Activated CD8-positive, alpha-beta memory T cell treated with anti-CD3 and anti-CD28 coated beads, Interleukin-2, amount 50 U/mL, for 1 hour (primary cell): Measurements from ENCODE around the gene PIGW.
"Not testable (repeated sequence)": the region's sequence is repeated elsewhere in the genome, so short reads cannot be mapped to it uniquely, and the experiment has no call there.

Experiments
- DNase-seq: peaks from one replicate; pipeline ENCODE4 v3.0.0-alpha.2; 2020; ENCODE audit errors: extremely low read depth

PIGW gene

DNA sequence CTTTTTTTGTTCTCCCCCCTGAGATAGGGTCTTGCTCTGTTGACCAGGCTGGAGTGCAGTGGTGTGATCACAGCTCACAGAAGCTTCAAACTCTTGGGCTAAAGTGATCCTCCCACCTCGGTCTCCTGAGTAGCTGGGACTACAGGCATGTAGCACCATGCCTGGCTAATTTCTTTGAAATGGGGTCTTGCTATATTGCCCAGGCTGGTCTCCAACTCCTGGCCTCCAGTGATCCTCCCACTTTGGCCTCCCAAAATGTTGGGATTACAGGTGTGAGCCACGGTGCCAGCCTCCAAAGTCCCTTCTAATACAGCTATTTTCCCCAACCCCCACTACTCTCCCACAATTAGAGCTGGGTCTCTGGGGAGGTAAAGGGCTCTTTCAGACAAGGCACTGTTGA, 26.3 kb upstream of the PIGW start:
- not testable (repeated sequence) for DNase-seq

DNA sequence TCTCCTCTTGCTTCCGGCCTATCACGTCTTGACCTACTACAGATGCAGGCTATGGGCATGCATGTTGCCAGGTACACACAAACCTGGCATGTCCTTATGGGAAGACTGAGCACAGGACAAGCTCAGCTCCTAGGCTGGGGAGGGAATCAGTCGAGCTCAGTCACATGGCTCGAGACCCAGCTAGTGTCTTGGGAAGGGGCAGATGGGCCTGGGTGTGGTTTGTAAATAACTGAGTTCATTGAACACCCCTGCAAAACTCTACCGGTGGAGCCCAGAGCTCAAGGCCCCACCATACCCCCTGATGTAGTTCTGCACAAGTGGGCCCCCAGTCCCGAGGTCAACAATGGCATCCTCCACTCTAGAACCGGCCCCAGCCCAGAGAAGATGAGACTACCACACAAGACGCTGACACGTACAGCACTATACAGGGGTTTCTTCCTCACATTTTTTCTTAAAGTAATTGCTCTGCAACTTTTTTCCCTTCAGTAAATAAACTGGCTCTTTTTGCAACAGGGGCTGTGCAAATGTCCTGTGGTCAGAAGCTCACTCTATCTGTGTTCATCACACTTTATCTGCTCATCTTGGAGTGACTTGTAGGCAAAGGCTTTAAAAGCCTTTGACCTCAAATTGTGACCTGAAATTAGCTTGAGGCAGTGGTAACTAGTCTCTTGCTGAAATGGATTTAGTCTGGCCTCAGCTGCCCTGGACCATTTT, 25.4 kb upstream of the PIGW start:
- DNase-seq: no peak

DNA sequence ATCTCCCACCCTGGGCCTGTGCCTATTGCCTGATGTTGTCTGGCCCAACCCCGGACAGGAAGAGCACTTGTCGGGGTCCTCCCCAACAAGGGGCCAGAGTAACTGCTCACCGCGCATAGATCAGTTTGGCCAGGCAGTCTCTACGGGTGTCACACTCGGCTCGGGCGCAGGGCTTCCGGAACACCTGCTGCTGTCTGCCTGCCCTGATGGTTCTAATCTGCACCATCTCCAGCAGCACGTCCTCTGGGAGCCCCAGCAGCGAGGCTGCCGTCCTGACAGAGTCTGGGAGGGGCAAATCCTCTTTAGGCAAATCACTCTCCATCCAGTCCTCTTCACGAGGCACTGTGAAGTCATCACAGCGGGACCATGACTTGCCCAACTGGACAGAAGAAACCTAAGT, 24.2 kb upstream of the PIGW start:
- DNase-seq: no peak

DNA sequence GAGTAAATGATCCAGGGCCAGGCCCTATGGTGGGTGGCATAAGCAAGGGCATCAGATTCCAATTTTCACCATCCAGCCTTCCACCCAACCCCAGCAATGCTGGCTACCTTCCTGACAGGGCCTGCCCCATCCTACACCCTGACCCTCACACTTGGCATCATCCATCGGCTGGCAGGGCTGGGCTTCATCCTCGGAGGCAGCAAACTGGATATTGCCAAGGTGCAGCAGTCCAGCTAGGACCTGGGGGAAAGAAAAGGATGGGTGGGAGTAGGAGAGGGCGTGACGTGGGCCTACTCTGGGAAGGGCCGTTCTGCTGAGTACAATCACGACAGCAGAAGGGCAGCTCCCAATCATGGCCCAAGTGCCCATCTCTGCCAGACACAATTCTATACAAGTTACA, 23.6 kb upstream of the PIGW start:
- no peak for DNase-seq

DNA sequence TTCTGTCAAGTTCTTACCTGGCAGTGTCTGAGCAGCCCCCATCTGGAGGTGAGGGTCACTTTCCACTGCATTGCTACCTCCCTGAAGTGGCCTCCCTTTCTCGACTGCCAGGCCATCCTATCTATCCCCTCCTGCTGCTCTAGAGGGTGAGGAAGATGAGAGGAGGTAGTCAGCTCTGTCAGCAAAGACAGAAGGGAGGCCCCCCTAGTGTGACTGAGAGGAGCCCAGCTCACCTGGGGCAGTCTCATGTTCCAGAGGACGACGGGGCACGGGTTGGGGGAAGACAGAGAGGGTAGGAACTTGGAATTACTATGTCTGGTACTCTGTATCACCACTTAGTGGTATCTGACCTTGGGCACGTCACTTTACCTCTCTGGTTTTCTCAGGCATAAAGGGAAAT, 22.1 kb upstream of the PIGW start:
- no peak for DNase-seq

DNA sequence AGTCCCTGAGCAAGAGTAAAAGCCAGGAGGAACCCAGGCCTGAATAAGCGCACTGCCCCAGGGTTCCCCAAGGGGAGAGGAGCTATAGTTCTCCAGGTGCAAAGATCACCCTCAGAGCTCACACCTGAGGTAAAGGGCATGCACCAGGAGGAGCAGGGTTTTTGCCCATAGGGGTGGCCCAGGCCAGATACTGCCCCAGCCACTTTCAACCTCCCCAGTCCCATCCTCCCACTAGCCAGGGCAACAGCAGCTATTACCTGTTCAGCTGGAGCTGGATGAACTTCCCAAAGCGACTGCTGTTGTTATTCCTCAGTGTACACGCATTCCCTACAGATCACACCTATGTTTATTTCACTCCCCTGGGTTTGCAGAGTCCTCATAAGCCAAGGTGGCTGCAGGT, 19.9 kb upstream of the PIGW start:
- no peak for DNase-seq

DNA sequence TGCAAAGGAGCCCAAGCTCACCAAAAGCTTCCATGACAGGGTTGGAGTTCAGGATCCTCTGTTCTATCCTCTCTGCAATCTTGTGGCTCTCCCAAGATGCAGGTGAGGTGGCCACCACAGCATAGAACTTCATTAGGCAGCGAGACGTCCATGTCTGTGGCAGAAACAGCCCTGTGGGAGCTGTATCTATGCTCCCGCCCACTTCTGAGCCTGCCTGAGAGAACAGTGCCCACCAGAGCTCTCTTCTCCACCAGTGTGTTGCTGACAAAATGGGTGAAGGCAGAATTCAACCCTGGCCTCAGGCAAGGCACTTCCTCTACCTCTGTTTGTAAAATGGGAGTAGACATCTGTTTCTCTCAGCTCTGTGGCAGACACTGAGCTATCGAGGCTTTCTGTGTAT, 18.9 kb upstream of the PIGW start:
- DNase-seq: no peak

DNA sequence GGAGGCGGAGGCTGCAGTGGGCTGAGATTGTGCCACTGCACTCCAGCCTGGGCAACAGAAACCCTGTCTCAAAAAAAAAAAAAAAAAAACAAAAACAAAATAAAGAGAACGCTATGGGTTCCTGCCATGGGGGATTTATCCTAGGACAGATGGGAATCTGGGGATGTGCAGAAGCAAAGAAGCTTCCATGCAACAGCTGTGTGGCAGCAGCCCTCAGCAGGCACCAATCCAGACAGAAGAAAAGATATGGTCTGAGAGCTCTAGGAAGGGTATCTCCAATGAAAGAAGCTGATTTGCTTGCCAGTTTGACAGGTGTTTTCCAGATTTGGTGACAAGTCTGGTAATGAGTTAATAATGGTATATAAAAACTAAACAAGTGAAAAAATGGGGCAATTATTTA, 11.7 kb upstream of the PIGW start:
- DNase-seq: no peak

DNA sequence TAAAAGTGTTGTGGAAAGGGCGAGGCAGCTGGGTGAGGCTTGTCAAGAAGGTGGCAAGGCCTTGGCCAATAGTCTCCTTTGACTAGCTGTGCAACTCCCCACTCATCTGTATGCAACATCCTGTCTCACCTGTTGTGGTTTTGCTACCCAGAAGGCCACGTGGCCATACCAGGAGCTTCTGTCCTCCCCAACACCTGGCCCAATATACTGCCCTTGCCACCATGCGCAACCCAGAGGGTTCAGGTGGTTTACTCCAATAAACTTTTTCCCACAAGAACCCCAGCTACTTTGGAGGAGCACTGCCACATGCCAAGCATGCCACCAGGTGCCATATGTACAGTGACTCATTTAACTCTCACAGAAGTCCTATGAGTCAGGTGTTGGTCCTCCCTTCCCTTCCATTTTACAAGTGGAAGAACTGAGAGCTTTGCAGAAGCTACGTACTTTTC, 10.3 kb upstream of the PIGW start:
- DNase-seq: no peak

DNA sequence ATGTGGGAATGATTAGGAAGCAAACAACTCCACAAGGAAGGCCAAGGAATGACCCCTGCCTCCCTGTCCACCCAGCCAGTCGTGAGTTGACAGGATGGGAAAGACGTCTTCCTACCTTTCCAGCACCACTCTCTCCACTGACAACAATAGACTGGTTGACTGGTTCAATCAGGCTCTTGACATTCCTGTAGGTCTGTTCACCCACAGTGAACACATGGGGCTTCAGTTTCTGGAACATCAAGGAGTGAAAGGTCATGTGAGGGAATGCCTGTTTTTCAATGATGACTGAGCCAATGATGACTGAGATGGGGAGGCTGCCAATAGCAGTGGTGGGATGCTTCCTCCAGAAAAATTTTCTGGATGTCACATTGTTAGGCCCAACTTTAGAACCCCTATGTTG, 9.7 kb upstream of the PIGW start:
- no peak for DNase-seq

DNA sequence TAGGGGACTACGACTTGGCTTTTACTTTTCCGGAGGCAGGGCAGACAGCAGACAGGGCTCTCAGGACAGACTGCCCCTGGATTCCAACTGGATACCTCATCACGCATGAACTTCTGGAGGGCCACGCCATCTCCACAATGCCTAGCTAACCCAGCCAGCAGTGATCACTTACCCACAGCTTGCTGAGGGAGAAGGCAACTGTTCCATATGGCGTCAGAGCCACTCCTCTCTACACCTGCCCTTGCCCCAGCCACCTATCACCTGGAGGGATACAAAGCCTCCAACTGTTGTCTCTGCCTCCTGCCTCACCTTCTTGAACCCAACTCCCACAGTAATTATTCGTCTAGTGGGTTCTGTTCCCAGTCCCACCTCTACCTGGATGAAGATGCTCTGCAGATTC, 8.9 kb upstream of the PIGW start:
- DNase-seq: no peak

DNA sequence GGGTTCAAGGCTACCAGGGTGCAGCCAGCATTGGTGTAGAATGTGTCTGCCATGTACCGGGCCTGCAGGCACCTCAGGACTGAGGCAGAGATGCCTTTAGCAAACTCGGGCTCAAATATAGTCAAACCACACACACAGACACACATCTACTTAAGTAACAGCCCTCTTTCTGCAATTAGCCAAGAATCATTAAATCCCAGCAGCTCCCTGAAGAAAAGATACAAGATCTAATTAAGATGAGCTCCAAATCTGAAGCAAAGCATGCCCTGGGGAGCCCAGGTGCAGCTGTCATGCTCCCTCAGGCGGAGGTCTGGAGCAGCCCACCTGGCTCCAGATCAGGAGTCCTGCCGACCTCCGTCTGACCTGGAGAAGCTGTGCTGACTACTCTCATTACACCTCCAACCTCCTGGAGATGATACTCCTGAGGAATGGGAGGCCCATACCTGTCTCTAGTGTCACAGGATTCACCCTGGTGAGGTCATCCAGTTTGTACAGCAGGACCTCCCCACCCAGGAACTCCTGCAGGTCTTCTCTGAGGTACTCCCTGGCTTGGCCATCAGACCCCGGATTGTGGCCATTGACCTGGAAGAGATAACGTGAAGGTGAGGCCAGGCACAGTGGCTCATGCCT, 7.1 kb upstream of the PIGW start:
- DNase-seq: no peak

DNA sequence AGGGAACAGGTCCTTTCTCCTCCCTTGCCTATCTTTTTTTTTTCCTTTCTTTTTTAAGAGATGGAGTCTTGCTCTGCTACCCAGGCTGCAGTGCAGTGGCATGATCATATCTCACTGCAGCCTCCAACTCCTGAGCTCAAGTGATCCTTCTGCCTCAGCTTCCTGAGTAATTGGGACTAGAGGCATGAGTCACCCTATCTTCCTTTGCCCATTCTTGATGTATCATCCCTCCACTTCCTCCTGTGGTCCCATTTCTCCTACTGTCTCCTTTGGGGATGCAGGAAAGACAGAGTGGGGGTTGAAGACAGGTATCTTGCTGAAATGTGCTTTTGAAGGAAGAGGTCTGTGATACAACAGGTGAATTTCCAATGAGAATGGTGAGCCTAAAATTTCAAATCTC, 5.7 kb upstream of the PIGW start:
- no peak for DNase-seq

DNA sequence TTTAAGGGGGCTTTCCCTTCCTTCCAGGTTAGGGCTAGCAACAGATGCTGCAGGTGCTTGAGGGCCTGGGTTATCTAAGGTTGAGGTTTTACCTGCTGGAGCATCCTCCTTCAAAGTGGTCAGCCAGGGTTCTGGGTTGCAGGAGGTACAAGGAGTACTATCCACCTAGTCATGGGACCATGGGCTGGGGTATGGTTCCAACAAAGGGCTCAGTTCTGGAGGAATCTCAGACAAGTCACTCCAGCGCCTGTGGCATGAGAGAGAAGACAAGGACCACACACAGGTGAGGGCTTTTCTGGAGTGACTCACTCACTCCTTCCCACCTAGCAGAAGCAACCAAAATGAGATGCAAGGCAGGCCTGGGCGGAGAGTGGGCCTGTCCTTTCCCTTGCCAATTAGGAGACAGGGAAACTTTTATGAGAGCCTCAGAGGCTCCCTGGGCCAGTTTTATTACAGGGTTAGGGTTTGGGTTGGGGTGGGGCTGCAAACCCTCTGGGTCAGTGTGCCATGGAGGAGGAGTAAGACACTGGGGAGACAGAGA, 2.3 kb upstream of the PIGW start:
- no peak for DNase-seq

DNA sequence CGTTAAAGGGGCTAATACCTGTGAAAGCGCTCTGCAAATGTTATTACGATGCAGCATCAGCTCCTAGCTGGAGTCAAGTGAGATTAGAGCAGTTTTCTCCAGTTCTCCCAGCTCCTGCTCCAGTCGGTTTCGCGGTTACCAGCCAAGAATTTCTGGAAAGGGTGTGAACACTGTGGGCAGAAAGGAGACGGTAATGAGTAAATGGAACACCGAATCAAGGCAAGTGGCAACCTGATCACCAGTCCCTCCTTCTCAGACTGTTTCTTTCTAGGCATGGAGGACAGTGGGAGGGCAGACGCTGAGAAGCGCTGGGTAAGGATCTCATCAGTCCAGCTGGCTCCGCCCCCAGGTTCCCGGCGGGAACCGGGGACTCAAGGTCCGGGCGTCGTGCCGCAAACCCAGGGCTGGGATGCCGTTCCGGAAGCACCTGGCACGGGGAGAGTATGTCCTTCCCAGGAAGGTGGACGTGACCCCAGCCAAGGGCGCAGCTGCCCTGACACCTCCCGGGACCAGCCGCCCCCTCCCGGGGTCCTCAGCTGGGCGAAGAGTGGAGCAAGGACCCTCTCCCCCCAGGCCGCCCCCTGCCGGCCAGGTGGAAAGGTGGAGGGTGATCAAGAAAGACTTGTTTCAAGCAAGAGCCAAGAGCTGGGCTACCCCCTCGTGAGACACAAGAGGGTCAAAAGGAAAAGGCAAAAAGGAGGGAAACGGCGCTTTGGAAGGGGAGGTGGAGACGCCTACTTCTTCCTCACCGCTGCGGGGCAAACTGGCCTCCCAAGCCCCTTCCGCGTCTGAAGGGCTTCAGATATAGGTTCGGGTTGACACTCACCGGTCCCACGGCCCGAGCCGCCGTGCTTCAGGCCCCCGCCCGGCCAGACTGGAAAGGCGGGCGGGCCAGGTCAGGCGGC, 600 bp upstream of the PIGW start:
- no peak for DNase-seq

DNA sequence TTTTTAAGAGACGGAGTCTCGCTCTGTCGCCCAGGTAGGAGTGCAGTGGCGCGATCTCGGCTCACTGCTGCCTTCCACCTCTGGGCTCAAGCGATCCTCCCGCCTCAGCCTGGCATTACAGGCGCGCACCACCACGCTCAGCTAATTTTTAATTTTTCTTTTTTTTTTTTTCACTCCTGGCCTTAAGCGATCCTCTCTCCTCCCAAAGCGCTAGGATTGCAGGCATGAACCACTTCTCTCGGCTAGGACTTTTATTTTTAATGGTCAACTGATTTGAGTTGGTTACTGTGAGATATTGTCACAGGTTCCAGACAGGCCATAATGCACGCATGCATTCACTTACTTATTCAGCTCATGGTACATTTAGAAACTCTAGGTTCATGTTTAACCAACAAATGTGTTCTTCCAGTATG, 888 bp downstream of the PIGW start:
- no peak for DNase-seq

DNA sequence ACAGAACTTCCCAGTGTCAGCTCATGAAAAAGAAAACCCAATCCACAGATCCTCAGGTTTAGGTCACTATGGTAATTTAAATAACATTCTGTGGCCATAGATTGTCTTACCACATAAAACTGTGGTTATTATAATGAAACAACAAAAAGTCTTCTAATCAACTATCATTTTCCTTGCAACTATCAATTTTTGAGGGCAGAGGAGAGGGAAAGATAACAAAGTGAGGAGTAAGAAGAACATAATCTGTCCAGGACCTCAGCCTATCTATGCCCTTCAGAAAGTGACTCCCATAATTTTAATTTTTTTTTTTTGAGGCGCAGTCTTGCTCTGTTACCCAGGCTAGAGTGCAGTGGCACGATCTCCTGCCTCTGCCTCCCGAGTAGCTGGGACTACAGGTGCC, 5.9 kb downstream of the PIGW start:
- DNase-seq: no peak

DNA sequence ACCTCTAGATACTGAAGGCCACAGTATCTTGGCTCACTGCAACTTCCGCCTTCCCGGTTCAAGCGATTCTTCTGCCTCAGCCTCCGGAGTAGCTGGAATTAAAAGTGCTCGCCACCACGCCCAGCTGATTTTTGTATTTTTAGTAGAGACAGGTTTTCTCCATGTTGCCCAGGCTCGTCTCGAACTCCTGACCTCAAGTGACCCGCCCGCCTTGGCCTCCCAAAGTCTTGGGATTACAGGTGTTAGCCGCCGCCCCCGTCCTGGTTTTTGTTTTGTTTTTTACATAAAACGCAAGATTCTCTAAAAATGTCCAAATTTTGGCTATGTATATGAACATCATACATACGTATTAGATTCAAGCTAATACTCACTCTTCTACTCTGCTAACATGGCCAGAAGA, 8.0 kb downstream of the PIGW start:
- no peak for DNase-seq

DNA sequence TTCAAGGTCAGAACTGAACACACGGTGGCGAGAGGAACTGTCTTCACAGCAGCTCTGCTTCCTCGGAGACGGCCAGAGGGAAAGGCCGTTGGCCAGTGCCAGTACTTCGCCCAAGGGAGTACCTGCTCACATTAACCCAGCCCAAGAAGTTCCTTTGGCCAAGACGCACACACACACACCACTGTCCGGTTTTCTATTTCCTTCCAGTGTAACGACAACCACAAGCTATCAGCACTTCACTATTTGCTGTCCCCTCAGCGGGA, 9.2 kb downstream of the PIGW start:
- no peak for DNase-seq

DNA sequence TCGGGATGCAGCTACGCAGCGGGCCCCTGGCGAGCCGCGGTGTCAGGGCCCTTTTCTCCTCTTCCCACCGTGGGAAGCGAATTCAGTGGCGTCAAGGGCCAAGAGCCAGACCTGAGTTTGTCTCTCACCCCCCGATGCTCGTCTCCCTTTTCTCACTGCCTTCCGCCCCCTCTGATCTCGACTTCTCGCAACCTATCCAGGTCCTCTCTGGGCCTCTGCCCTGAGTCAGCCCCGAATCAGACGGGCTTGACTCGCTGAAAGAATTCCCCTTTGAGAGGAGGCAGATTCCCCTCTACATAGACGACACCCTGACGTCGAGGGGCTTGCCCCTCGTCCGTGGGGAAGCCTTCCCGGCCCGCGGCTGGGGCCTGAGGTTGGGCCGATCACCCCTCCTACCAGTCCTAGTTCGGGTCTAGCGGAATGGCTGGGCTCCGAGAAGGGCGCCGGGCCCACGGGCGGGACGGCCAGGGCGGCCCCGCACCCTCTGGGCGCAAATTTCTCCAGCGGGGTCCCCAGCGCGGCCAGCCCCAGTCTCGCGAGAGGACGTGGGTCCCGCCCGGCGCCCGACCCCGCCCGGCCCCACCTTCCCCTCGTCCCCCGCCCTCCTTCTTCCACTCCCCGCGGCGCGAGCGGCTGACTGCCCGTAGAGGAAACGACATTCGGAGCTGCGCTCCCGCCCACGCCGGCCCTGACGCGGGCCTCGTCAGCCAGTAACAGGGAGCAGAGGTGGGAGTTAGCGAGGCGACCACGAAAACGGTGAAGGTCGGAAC, 9.7 kb downstream of the PIGW start, which contains the start of gene GGNBP2:
TSS of gene GGNBP2 (plus strand) at position 613 of the 770 bp plus-strand sequence. CDS start 806 bp downstream, outside the sequence.
- peak; percentile 83 for DNase-seq

DNA sequence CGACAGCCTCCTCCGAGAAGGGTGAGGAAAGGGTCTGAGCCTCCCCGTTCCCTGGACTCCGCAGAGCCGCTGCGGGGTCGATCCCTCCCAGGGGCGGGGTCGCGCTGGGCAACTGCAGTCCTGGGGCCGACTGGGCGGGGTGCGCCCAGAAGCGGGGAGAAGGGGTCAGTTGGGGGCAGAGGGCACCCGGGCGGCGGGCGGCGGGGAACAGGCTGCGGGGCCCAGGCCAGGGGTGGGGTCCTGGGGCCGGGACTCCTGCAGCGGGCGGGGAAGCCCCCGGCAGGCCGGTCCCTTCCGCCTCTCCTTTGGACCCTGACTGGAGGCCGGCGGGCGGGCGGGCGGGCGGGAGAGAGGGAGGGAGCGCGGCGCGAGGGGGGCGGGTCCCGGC, 10.3 kb downstream of the PIGW start:
- no peak for DNase-seq
